Transverse colon (tissue), 4 donors: ENCODE data around the gene MSH4.
"Not testable (repeated sequence)": the region's sequence is repeated elsewhere in the genome, so short reads cannot be mapped to it uniquely, and the experiment has no call there.

Experiments
- CTCF ChIP-seq, 5 experiments: fragments of 200-600 bp in 3 of 5; fragments of 450-650 bp in 2 of 5; sonication (generic) in 3 of 5; IDR thresholded peaks; 1 replicate in 2 of 5; 2 replicates in 3 of 5; pipeline ENCODE4 v1.5.1; 2016 to 2017; ENCODE audit warnings: antibody characterized with exemption in 5 of 5, inconsistent platforms in 3 of 5, mild to moderate bottlenecking in 2 of 5, moderate library complexity in 1 of 5
- POLR2A ChIP-seq: fragments of 450-650 bp; IDR thresholded peaks from one replicate; pipeline ENCODE4 v1.6.1; 2016; ENCODE audit warnings: antibody characterized with exemption, mild to moderate bottlenecking, moderate library complexity
- POLR2AphosphoS5 ChIP-seq, 3 donors: sonication (generic); formaldehyde crosslinking; IDR thresholded peaks; one replicate each; pipeline ENCODE4 v1.6.1; 2016; ENCODE audit warnings: antibody characterized with exemption in 3 of 3

- TF ChIP-seq CTCF (IDR thresholded peaks at IDR 0.05); POLR2A; POLR2AphosphoS5 (IDR thresholded peaks at IDR 0.05): not testable (repeated sequence)
These were observed 16.5 kb upstream of the MSH4 start for GRCh38 chr1:75780183-75780582.
